SK-N-MC (cell line): ENCODE data around the gene PDE8A.

Experiments
- DNase-seq: peaks from one replicate; pipeline ENCODE4 v3.0.0-alpha.2; 2011; ENCODE audit warnings: low read depth, low spot score
- H3K27ac ChIP-seq: fragments of 200-600 bp; sonication (generic); 2 replicates; pipeline ENCODE4 v1.5.1; 2016; ENCODE audit warnings: mixed run types
- H3K36me3 ChIP-seq: fragments of 200-600 bp; sonication (generic); 2 replicates; pipeline ENCODE4 v1.6.1; 2017; ENCODE audit warnings: antibody characterized with exemption, low read length, mixed read lengths; ENCODE audit not compliant: insufficient read depth
- H3K4me3 ChIP-seq: fragments of 200-600 bp; sonication (generic); 2 replicates; pipeline ENCODE4 v1.5.1; 2016
- H3K9ac ChIP-seq: fragments of 200-600 bp; sonication (generic); 2 replicates; pipeline ENCODE4 v1.8.0; 2017; ENCODE audit warnings: mixed run types, mixed read lengths; ENCODE audit not compliant: insufficient read length
- H3K9me3 ChIP-seq: fragments of 200-600 bp; sonication (generic); 2 replicates; pipeline ENCODE4 v1.6.1; 2017; ENCODE audit warnings: low read depth, mild to moderate bottlenecking, antibody characterized with exemption, low read length, moderate library complexity, mixed read lengths
- EZH2 ChIP-seq: fragments of 200-600 bp; sonication (generic); IDR thresholded peaks from one replicate; pipeline ENCODE4 v1.6.1; 2017; ENCODE audit warnings: antibody characterized with exemption
- FOXP2 ChIP-seq: optimal IDR thresholded peaks from 2 replicates; pipeline ENCODE3; 2011; ENCODE audit warnings: mild to moderate bottlenecking, moderate library complexity; ENCODE audit not compliant: insufficient read depth; ENCODE audit errors: extremely low read length, control extremely low read depth
- POLR2AphosphoS5 ChIP-seq: IDR thresholded peaks from 2 replicates; pipeline ENCODE4 v1.6.1; 2012; ENCODE audit warnings: mild to moderate bottlenecking, low read depth, low read length, borderline replicate concordance

PDE8A gene

GRCh38 chr15:85118173-85118572 lies 136.5 kb downstream of the PDE8A start:
- no peak for DNase-seq
- no peaks in the 10 kb centered on the region for H3K9me3 ChIP-seq
- no peak for TF ChIP-seq EZH2
- TF ChIP-seq FOXP2 = no peak
- TF ChIP-seq POLR2AphosphoS5 = no peak
- H3K9ac ChIP-seq = no peak overlapping the region
- H3K27ac ChIP-seq = no peak overlapping the region
- peaks cover 13% of the 10 kb centered on the region; the same call in 1 of the 2 replicates for H3K36me3 ChIP-seq
- H3K4me3 ChIP-seq = no peak overlapping the region

DNA sequence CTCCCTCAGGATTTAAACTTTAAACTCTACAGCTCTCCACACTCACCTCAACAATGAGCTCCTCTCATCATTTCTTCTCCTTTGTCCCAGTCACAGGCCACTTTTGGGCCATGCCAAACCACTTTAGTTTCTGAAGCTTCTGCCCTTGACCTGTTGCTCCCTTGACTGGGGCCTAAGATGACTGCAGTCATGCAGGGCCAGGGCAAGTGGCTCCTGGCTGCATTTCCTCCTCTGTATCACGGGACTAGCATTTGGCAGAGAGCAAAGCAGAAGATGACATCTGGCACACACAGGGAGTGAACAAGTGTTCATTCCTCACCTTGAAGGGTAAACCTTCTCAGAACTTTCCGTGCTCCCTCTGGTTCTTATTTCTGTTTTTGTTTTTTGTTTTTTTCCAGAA lies 136.9 kb downstream of the PDE8A start:
- no peak for TF ChIP-seq EZH2
- TF ChIP-seq POLR2AphosphoS5 = no peak
- no peak for TF ChIP-seq FOXP2
- H3K9ac ChIP-seq = no peak overlapping the region
- no peaks in the 10 kb centered on the region for H3K9me3 ChIP-seq
- DNase-seq = no peak
- no peak overlapping the region for H3K27ac ChIP-seq
- peaks cover 13% of the 10 kb centered on the region; the same call in 1 of the 2 replicates for H3K36me3 ChIP-seq
- no peak overlapping the region for H3K4me3 ChIP-seq

DNA sequence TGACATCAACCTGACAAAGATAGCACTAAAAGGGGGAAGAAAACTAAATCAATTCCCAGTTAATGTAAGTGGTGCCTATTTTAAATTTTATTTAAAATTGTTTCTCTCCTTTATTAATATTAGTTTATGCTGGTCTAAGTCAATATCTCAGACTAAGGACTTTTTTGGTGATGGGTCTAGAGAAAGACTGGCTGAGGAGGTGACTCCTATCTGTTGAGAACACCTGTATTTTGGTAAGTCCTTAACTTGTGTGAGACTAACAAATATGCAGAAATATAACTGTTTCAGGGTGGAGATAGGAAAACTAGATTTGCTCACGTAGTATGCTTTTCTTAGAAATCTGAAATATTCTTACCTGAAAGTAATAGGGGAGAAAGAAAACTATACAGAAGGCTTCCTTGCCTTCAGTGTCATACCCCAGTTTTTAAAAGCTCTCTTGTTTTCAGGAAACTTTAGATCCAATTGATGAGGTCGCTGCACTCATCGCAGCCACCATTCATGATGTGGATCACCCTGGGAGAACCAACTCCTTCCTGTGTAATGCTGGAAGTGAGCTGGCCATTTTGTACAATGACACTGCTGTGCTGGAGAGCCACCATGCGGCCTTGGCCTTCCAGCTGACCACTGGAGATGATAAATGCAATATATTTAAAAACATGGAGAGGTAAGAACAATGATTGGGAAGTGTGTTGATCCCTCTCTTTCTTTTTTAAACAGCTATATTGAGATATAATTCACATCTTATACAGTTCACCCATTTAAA lies 138.9 kb downstream of the PDE8A start:
- Histone ChIP-seq H3K9me3 (no peaks in the 10 kb centered on the region), H3K9ac (no peak overlapping the region), H3K4me3 (no peak overlapping the region), H3K27ac (no peak overlapping the region), H3K36me3 (peaks cover 13% of the 10 kb centered on the region; the same call in 1 of the 2 replicates)
- no peak for DNase-seq
- TF ChIP-seq FOXP2 (no peak), EZH2 (no peak), POLR2AphosphoS5 (no peak)

DNA sequence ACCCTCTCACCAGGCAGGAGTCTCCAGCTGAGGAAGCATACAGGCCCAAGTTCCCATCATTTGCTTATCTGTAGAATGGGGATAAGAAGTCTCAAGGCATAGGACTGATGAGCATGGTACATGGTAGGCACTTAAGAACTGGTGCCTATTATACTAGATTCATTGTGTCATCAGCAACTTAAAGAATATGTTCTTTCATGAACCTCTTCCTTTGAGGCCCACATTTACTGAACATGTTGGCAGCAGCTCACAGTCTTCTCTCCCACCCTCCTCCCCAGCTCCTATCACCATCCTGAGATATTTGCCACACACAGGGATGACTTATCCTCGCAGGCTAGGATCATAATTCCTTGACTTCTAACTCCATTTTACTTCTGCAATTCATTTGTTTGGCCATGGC lies 142.5 kb downstream of the PDE8A start:
- DNase-seq = no peak
- H3K4me3 ChIP-seq = no peak overlapping the region
- no peak for TF ChIP-seq EZH2
- TF ChIP-seq POLR2AphosphoS5 = no peak
- TF ChIP-seq FOXP2 = no peak
- no peak overlapping the region for H3K9ac ChIP-seq
- no peak overlapping the region for H3K27ac ChIP-seq
- peaks cover 22% of the 10 kb centered on the region; the same call in 1 of the 2 replicates for H3K36me3 ChIP-seq
- no peaks in the 10 kb centered on the region for H3K9me3 ChIP-seq

- Histone ChIP-seq H3K9ac (no peak overlapping the region), H3K9me3 (no peaks in the 10 kb centered on the region), H3K4me3 (no peak overlapping the region), H3K36me3 (peaks cover 22% of the 10 kb centered on the region; the same call in 1 of the 2 replicates), H3K27ac (no peak overlapping the region)
- no peak for TF ChIP-seq POLR2AphosphoS5
- TF ChIP-seq FOXP2 = no peak
- TF ChIP-seq EZH2 = no peak
- no peak for DNase-seq
Measured at GRCh38 chr15:85125056-85125661, 143.5 kb downstream of the PDE8A start.

DNA sequence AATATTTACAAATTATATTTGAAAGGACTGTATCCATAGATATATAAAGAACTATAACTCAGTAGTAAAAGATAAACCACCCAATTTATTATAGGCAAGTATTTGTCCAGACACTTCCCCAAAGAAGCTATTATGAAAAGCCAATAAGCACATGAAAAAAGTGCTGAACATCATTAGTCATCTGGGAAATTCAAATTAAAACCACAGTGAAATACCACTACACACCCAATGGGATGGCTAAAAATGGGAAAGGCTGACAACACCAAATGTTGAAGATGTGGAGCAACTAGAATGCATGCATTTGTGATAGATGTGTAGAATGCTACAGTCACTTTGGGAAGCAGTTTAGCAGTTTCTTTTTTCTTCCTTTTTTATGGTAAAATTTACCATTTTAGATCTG lies 147.0 kb downstream of the PDE8A start:
- Histone ChIP-seq H3K9me3 (no peaks in the 10 kb centered on the region), H3K27ac (no peak overlapping the region), H3K9ac (no peak overlapping the region), H3K4me3 (no peak overlapping the region), H3K36me3 (peaks cover 16% of the 10 kb centered on the region; the same call in 1 of the 2 replicates)
- no peak for DNase-seq
- no peak for TF ChIP-seq EZH2
- no peak for TF ChIP-seq POLR2AphosphoS5

DNA sequence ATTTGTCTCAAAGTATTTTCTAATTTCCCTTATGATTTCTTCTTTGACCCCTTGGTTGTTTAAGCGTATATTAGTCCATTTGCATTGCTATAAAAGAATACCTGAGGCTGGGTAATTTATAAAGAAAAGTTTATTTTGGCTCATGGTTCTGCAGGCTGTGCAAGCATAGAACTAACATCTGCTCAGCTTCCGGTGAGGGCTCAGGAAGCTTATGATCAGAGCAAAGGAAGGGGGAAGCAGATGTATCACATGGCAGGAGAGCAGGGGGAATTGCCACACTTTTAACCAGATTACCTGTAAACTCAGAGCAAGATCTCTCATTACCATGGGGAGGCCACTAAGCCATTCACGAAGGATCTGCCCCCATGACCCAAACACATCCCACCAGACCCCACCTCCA lies 148.2 kb downstream of the PDE8A start:
- no peaks in the 10 kb centered on the region for H3K9me3 ChIP-seq
- H3K27ac ChIP-seq = no peak overlapping the region
- TF ChIP-seq POLR2AphosphoS5 (no peak), FOXP2 (no peak), EZH2 (no peak)
- peaks cover 16% of the 10 kb centered on the region; the same call in 1 of the 2 replicates for H3K36me3 ChIP-seq
- no peak for DNase-seq
- H3K4me3 ChIP-seq = no peak overlapping the region
- no peak overlapping the region for H3K9ac ChIP-seq

- DNase-seq = no peak
- Histone ChIP-seq H3K9ac (no peak overlapping the region), H3K36me3 (peaks cover 14% of the 10 kb centered on the region; the same call in 1 of the 2 replicates), H3K27ac (no peak overlapping the region), H3K9me3 (no peaks in the 10 kb centered on the region), H3K4me3 (no peak overlapping the region)
- TF ChIP-seq FOXP2 (no peak), POLR2AphosphoS5 (no peak), EZH2 (no peak)
Measured at GRCh38 chr15:85131915-85132314, 150.3 kb downstream of the PDE8A start.
